ENCODE results near the gene SKIDA1. TPM values are rescaled to one million over a fixed set of nuclear protein-coding genes. Genes with fewer than 3 reads are reported as not detected.

SKIDA1 gene
- total RNA-seq, 1 experiment from 2014 or later, result 0.34 TPM

DNA sequence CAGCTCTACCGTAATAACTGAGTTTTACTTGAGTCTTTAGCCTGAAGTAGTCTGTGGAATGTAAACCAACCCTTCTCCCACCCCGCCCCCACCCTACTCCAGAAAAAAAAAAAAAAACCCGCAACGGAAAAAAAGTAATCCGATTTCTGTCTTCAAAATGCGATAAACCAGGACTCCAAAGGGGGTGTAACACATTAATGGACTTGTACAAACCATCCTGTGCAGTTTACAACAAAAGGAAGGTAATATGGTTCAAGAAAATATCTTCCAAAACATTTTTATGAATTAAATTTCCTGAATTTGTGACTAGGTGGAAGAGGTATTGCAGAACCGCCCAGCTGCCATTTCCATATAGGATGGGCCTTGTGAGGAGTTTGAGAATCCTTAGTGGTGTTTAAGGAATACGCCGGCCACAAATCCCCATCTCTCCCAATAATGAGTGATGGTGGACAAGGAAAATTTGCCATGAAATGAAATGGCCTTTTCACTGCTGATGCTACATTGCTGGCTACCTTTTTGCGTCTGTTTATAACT lies 10.6 kb downstream of the SKIDA1 start (continued):
- TF ChIP-seq CTCF (IDR thresholded peaks at IDR 0.05 in 2 of 3, conservative IDR thresholded peaks at IDR 0.05 in 1 of 3; ENCODE audit: borderline replicate concordance in 1 of 3, insufficient read depth in 1 of 3, low read depth in 2 of 3, low read length in 2 of 3) (no peak), JUND (IDR thresholded peaks at IDR 0.05) (no peak), EZH2 (IDR thresholded peaks at IDR 0.05) (no peak), ZNF274 (IDR thresholded peaks at IDR 0.05; ENCODE audit: low read depth, low read length) (no peak), CEBPB (IDR thresholded peaks at IDR 0.05; ENCODE audit: low read depth) (no peak), CBX3 (IDR thresholded peaks at IDR 0.05; ENCODE audit: low read depth) (no peak), SRF (IDR thresholded peaks at IDR 0.05; ENCODE audit: low read depth) (no peak), POLR2A (IDR thresholded peaks at IDR 0.05; ENCODE audit: borderline replicate concordance, extremely low read depth, insufficient read depth, insufficient read length) (no peak)

GRCh38 chr10:21514129-21514817 lies 11.2 kb downstream of the SKIDA1 start:
- H3K4me3 ChIP-seq (replicated peaks in 1 of 2; ENCODE audit: low read depth in 1 of 2, low read length in 2 of 2), result no peak overlapping the region
- RAD21 ChIA-PET (ENCODE audit: low non-redundant PET in 1 of 2, low total read pairs in 2 of 2, uncharacterized antibody in 2 of 2, unreplicated experiment in 2 of 2), result no interaction called here
- no peak overlapping the region for H3K4me2 ChIP-seq (ENCODE audit: low read length)
- no peaks in the 10 kb centered on the region for H3K79me2 ChIP-seq (ENCODE audit: insufficient read depth, low read length)
- H3K4me1 ChIP-seq (ENCODE audit: control insufficient read depth in 1 of 2, insufficient read depth in 2 of 2, low read length in 2 of 2), result peaks cover 13 to 27% of the 10 kb centered on the region in 2 experiments; a peak in 3 of 4 replicates
- CTCF ChIA-PET, result no interaction called here
- H3K36me3 ChIP-seq (ENCODE audit: control insufficient read depth in 1 of 2, insufficient read depth in 2 of 2, low read length in 2 of 2), result no peaks in the 10 kb centered on the region
- no peaks in the 10 kb centered on the region for H3K9me3 ChIP-seq (ENCODE audit: control insufficient read depth in 1 of 2, insufficient read depth in 1 of 2, low read depth in 1 of 2, low read length in 2 of 2)
- POLR2A ChIA-PET, result no interaction called here
- no peak for TF ChIP-seq CTCF (IDR thresholded peaks at IDR 0.05 in 2 of 3, conservative IDR thresholded peaks at IDR 0.05 in 1 of 3; ENCODE audit: borderline replicate concordance in 1 of 3, insufficient read depth in 1 of 3, low read depth in 2 of 3, low read length in 2 of 3)
- no peak for TF ChIP-seq EZH2phosphoT487 (IDR thresholded peaks at IDR 0.05; ENCODE audit: borderline replicate concordance)
- TF ChIP-seq REST (IDR thresholded peaks at IDR 0.05; ENCODE audit: low read depth), result no peak
- TF ChIP-seq ELF1 (IDR thresholded peaks at IDR 0.05; ENCODE audit: borderline replicate concordance, low read depth), result no peak
- TF ChIP-seq, protein P1, sequence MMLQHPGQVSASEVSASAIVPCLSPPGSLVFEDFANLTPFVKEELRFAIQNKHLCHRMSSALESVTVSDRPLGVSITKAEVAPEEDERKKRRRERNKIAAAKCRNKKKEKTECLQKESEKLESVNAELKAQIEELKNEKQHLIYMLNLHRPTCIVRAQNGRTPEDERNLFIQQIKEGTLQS (IDR thresholded peaks at IDR 0.05), result no peak
- TF ChIP-seq FOSL1 (IDR thresholded peaks at IDR 0.05; ENCODE audit: low read depth), result no peak
- no peak for TF ChIP-seq JUND (IDR thresholded peaks at IDR 0.05)
- TF ChIP-seq SIN3A (IDR thresholded peaks at IDR 0.05; ENCODE audit: low read depth), result no peak
- no peak for DNase-seq (ENCODE audit: low read depth, low spot score)
- BruUV-seq (replicated peaks), result no TSS peak
- no peak overlapping the region for H2AFZ ChIP-seq (ENCODE audit: low read depth, low read length, poor library complexity, severe bottlenecking)
- H3K27me3 ChIP-seq (ENCODE audit: insufficient read depth, low read length), result no peaks in the 10 kb centered on the region
- no peak overlapping the region for H3K9ac ChIP-seq (ENCODE audit: low read length)
- H3K27ac ChIP-seq (ENCODE audit: low read depth, low read length), result no peak overlapping the region
- no peaks in the 10 kb centered on the region for H3K9me2 ChIP-seq (ENCODE audit: insufficient read depth)
- intact Hi-C loops (cut with micrococcal nuclease), result no loop called here
- no peak for ATAC-seq
- no peaks in the 10 kb centered on the region for H4K20me1 ChIP-seq (ENCODE audit: insufficient read depth)
